Neuronal stem cell (in vitro differentiated cells): Measurements from ENCODE around the gene NDUFB4.

Experiments
- DNase-seq: peaks from one replicate; pipeline ENCODE4 v3.0.0-alpha.2; 2013; ENCODE audit warnings: low spot score
- H2AFZ ChIP-seq: one replicate; pipeline ENCODE4 v1.6.1; 2013; ENCODE audit warnings: mild to moderate bottlenecking, low read length, inconsistent platforms
- H2AK5ac ChIP-seq: 2 replicates; pipeline ENCODE4 v1.6.1; 2013; ENCODE audit warnings: low read depth, mild to moderate bottlenecking, inconsistent platforms, low read length, moderate library complexity, mixed read lengths
- H2BK120ac ChIP-seq: 2 replicates; pipeline ENCODE4 v1.6.1; 2013; ENCODE audit warnings: low read depth, mild to moderate bottlenecking, inconsistent platforms, low read length, moderate library complexity, mixed read lengths
- H2BK12ac ChIP-seq: one replicate; pipeline ENCODE4 v1.6.1; 2013; ENCODE audit warnings: low read length, inconsistent platforms
- H2BK15ac ChIP-seq: 2 replicates; pipeline ENCODE4 v1.6.1; 2013; ENCODE audit warnings: mild to moderate bottlenecking, low read length, inconsistent platforms, mixed read lengths
- H2BK5ac ChIP-seq: one replicate; pipeline ENCODE4 v1.6.1; 2013; ENCODE audit warnings: inconsistent platforms, mild to moderate bottlenecking, low read length, moderate library complexity
- H3K14ac ChIP-seq: one replicate; pipeline ENCODE4 v1.6.1; 2013; ENCODE audit warnings: low read length, inconsistent platforms
- H3K18ac ChIP-seq: 2 replicates; pipeline ENCODE4 v1.6.1; 2013; ENCODE audit warnings: low read length, inconsistent platforms
- H3K23ac ChIP-seq: 2 replicates; pipeline ENCODE4 v1.6.1; 2013; ENCODE audit warnings: low read depth, mild to moderate bottlenecking, mixed read lengths, low read length, inconsistent platforms; ENCODE audit not compliant: poor library complexity
- H3K27ac ChIP-seq: replicated peaks from 3 replicates; pipeline ENCODE4 v1.5.1; 2013; ENCODE audit warnings: low read length, inconsistent platforms
- H3K27me3 ChIP-seq, 3 experiments: 2 replicates each; pipeline ENCODE4 v1.6.1; 2013; ENCODE audit warnings: low read length in 3 of 3, mild to moderate bottlenecking in 2 of 3, inconsistent platforms in 1 of 3, low read depth in 1 of 3, mixed read lengths in 1 of 3, moderate library complexity in 1 of 3; ENCODE audit not compliant: control insufficient read depth in 3 of 3, insufficient read depth in 3 of 3
- H3K36me3 ChIP-seq, 2 donors: replicated peaks in 1 of 2; 2 replicates each; pipeline ENCODE4 v1.6.1; 2013; ENCODE audit warnings: low read length in 2 of 2; ENCODE audit not compliant: control insufficient read depth in 2 of 2, insufficient read depth in 2 of 2
- H3K4ac ChIP-seq: 2 replicates; pipeline ENCODE4 v1.6.1; 2013; ENCODE audit warnings: inconsistent platforms, mild to moderate bottlenecking, low read length, moderate library complexity
- H3K4me1 ChIP-seq, 2 donors: 1 replicate in 1 of 2; 2 replicates in 1 of 2; pipeline ENCODE4 v1.6.1; 2013; ENCODE audit warnings: low read length in 2 of 2, low read depth in 1 of 2; ENCODE audit not compliant: control insufficient read depth in 2 of 2, insufficient read depth in 1 of 2
- H3K4me2 ChIP-seq: one replicate; pipeline ENCODE4 v1.6.1; 2013; ENCODE audit warnings: mild to moderate bottlenecking, low read length, inconsistent platforms; ENCODE audit not compliant: insufficient read depth, poor library complexity, severe bottlenecking
- H3K4me3 ChIP-seq, 2 donors: 2 replicates each; pipeline ENCODE4 v1.5.1; 2013; ENCODE audit warnings: low read length in 2 of 2, mild to moderate bottlenecking in 2 of 2, inconsistent platforms in 1 of 2, moderate library complexity in 1 of 2
- H3K79me1 ChIP-seq: one replicate; pipeline ENCODE4 v1.6.1; 2013; ENCODE audit warnings: low read depth, mild to moderate bottlenecking, inconsistent platforms, low read length, moderate library complexity
- H3K9ac ChIP-seq: one replicate; pipeline ENCODE4 v1.6.1; 2013; ENCODE audit warnings: mild to moderate bottlenecking, low read depth, low read length, inconsistent platforms; ENCODE audit not compliant: poor library complexity
- H3K9me3 ChIP-seq, 2 donors: replicated peaks in 1 of 2; 2 replicates each; pipeline versions ENCODE3 to v1.6.1; 2013; ENCODE audit warnings: low read length in 2 of 2, mild to moderate bottlenecking in 2 of 2, inconsistent platforms in 1 of 2, low read depth in 1 of 2, mixed read lengths in 1 of 2, moderate library complexity in 1 of 2; ENCODE audit not compliant: control insufficient read depth in 2 of 2, insufficient read depth in 1 of 2
- H4K8ac ChIP-seq: one replicate; pipeline ENCODE4 v1.6.1; 2013; ENCODE audit warnings: low read depth, mild to moderate bottlenecking, inconsistent platforms, low read length, moderate library complexity
- H4K91ac ChIP-seq: one replicate; pipeline ENCODE4 v1.6.1; 2013; ENCODE audit warnings: low read length, low read depth, mild to moderate bottlenecking, inconsistent platforms; ENCODE audit not compliant: poor library complexity
- WGBS, 2 donors: extraction: QIAGEN DNeasy Blood & Tissue Kit; methylation state at CpG; one replicate each; pipeline ENCODE4 v1.1.7; 2013; ENCODE audit warnings: missing lambda C conversion rate in 2 of 2, mixed read lengths in 1 of 2; ENCODE audit not compliant: insufficient read length in 2 of 2, insufficient replicate concordance in 1 of 2; ENCODE audit errors: extremely low coverage in 2 of 2; 5-methylcytosine and 5-hydroxymethylcytosine counted together

NDUFB4 gene

GRCh38 chr3:120640231-120640630, 44.1 kb downstream of the NDUFB4 start:
- Histone ChIP-seq H2AK5ac (no peak overlapping the region), H2BK120ac (no peak overlapping the region), H4K91ac (no peak overlapping the region), H3K9me3 (no peaks in the 10 kb centered on the region), H2BK12ac (no peak overlapping the region), H3K27ac (no peak overlapping the region), H3K4me3 (no peak overlapping the region), H3K4me1 (peaks cover 0 to 2% of the 10 kb centered on the region in 2 donors), H3K14ac (no peak overlapping the region), H2BK5ac (no peak overlapping the region), H2BK15ac (no peak overlapping the region), H4K8ac (no peak overlapping the region), H3K4me2 (no peak overlapping the region), H3K9ac (no peak overlapping the region), H3K4ac (no peak overlapping the region), H3K36me3 (no peaks in the 10 kb centered on the region), H3K23ac (no peak overlapping the region), H3K79me1 (no peaks in the 10 kb centered on the region), H3K27me3 (no peaks in the 10 kb centered on the region), H3K18ac (no peak overlapping the region), H2AFZ (no peak overlapping the region)
- no CpG with 5 or more reads among the region's 1 CpG for WGBS, 2 donors
- no peak for DNase-seq

GRCh38 chr3:120641696-120642246, 45.6 kb downstream of the NDUFB4 start:
- Histone ChIP-seq H2AFZ (no peak overlapping the region), H3K4me1 (peaks cover 0 to 4% of the 10 kb centered on the region in 2 donors), H2BK5ac (no peak overlapping the region), H2BK120ac (no peak overlapping the region), H3K14ac (no peak overlapping the region), H3K79me1 (no peaks in the 10 kb centered on the region), H4K8ac (no peak overlapping the region), H3K9me3 (no peaks in the 10 kb centered on the region), H3K27me3 (no peaks in the 10 kb centered on the region), H3K27ac (no peak overlapping the region), H3K18ac (no peak overlapping the region), H2BK12ac (no peak overlapping the region), H3K9ac (no peak overlapping the region), H3K4me2 (no peak overlapping the region), H4K91ac (no peak overlapping the region), H3K23ac (no peak overlapping the region), H3K36me3 (no peaks in the 10 kb centered on the region), H3K4me3 (no peak overlapping the region), H3K4ac (no peak overlapping the region), H2BK15ac (no peak overlapping the region), H2AK5ac (no peak overlapping the region)
- WGBS, 2 donors: no CpG with 5 or more reads among the region's 2 CpGs
- no peak for DNase-seq

GRCh38 chr3:120642368-120642948, 46.3 kb downstream of the NDUFB4 start:
- H3K4me3 ChIP-seq: no peak overlapping the region
- no peak overlapping the region for H3K23ac ChIP-seq
- WGBS, 2 donors: no CpG with 5 or more reads among the region's 4 CpGs
- H4K8ac ChIP-seq: no peak overlapping the region
- no peak overlapping the region for H4K91ac ChIP-seq
- H3K14ac ChIP-seq: no peak overlapping the region
- H3K79me1 ChIP-seq: no peaks in the 10 kb centered on the region
- no peak overlapping the region for H3K4me2 ChIP-seq
- no peaks in the 10 kb centered on the region for H3K27me3 ChIP-seq
- H3K9me3 ChIP-seq: no peaks in the 10 kb centered on the region
- no peak overlapping the region for H3K18ac ChIP-seq
- H2AFZ ChIP-seq: no peak overlapping the region
- H2BK120ac ChIP-seq: no peak overlapping the region
- H3K36me3 ChIP-seq: no peaks in the 10 kb centered on the region
- no peak overlapping the region for H3K27ac ChIP-seq
- H2BK15ac ChIP-seq: no peak overlapping the region
- peaks cover 0 to 4% of the 10 kb centered on the region in 2 donors for H3K4me1 ChIP-seq
- no peak for DNase-seq
- H2BK12ac ChIP-seq: no peak overlapping the region
- H2BK5ac ChIP-seq: no peak overlapping the region
- no peak overlapping the region for H3K9ac ChIP-seq
- no peak overlapping the region for H2AK5ac ChIP-seq
- H3K4ac ChIP-seq: no peak overlapping the region

- no peak overlapping the region for H2BK15ac ChIP-seq
- no peak overlapping the region for H4K91ac ChIP-seq
Measured at GRCh38 chr3:120645083-120645845, 49.1 kb downstream of the NDUFB4 start.

More at GRCh38 chr3:120645083-120645845, 49.1 kb downstream of the NDUFB4 start:
- Histone ChIP-seq H3K4me3 (no peak overlapping the region), H3K18ac (no peak overlapping the region), H2AFZ (no peak overlapping the region), H2BK5ac (no peak overlapping the region), H3K9ac (no peak overlapping the region), H3K14ac (no peak overlapping the region), H3K9me3 (no peaks in the 10 kb centered on the region), H2BK12ac (no peak overlapping the region), H3K36me3 (no peaks in the 10 kb centered on the region), H2AK5ac (no peak overlapping the region), H3K4ac (no peak overlapping the region), H4K8ac (no peak overlapping the region), H3K27me3 (no peaks in the 10 kb centered on the region), H2BK120ac (no peak overlapping the region), H3K79me1 (no peaks in the 10 kb centered on the region), H3K4me1 (peaks cover 0 to 4% of the 10 kb centered on the region in 2 donors), H3K27ac (no peak overlapping the region), H3K23ac (no peak overlapping the region), H3K4me2 (no peak overlapping the region)
- no peak for DNase-seq
- WGBS, 2 donors: no CpG with 5 or more reads among the region's 5 CpGs
